ENCODE data around the gene MKKS. TPM values are rescaled to one million over a fixed set of nuclear protein-coding genes. Genes with fewer than 3 reads are reported as not detected.

MKKS gene
- total RNA-seq, result 11.8 TPM

- ATAC-seq, result peak; percentile 85
Measured at GRCh38 chr20:10433623-10434466, at the start of gene MKKS. MKKS (minus strand) TSS chr20:10434222; CDS start chr20:10413514, 20,708 bp downstream.

GRCh38 chr20:10483691-10484090 lies 49.7 kb upstream of the MKKS start:
- no peak for ATAC-seq

GRCh38 chr20:10481676-10482075 lies 47.7 kb upstream of the MKKS start:
- no peak for ATAC-seq

- ATAC-seq, result no peak
Measured at GRCh38 chr20:10478930-10479329, 44.9 kb upstream of the MKKS start.

GRCh38 chr20:10478205-10478604 lies 44.2 kb upstream of the MKKS start:
- ATAC-seq, result no peak

- no peak for ATAC-seq
Measured at GRCh38 chr20:10476319-10476724, 42.3 kb upstream of the MKKS start.

GRCh38 chr20:10475225-10475624 lies 41.2 kb upstream of the MKKS start:
- no peak for ATAC-seq

- no peak for ATAC-seq
Measured at GRCh38 chr20:10474606-10475184, 40.7 kb upstream of the MKKS start.

GRCh38 chr20:10472871-10473270 lies 38.8 kb upstream of the MKKS start:
- ATAC-seq, result no peak

- no peak for ATAC-seq
Measured at GRCh38 chr20:10470276-10470675, 36.3 kb upstream of the MKKS start.

GRCh38 chr20:10469599-10469998 lies 35.6 kb upstream of the MKKS start:
- peak; percentile 84 for ATAC-seq

- no peak for ATAC-seq
Measured at GRCh38 chr20:10469056-10469455, 35.0 kb upstream of the MKKS start.

- no peak for ATAC-seq
Measured at GRCh38 chr20:10468340-10468845, 34.4 kb upstream of the MKKS start.

- ATAC-seq, result no peak
Measured at GRCh38 chr20:10467681-10468339, 33.8 kb upstream of the MKKS start.

GRCh38 chr20:10466855-10467254 lies 32.8 kb upstream of the MKKS start:
- no peak for ATAC-seq

- no peak for ATAC-seq
Measured at GRCh38 chr20:10466325-10466724, 32.3 kb upstream of the MKKS start.

- ATAC-seq, result no peak
Measured at GRCh38 chr20:10465135-10465534, 31.1 kb upstream of the MKKS start.

GRCh38 chr20:10463622-10464021 lies 29.6 kb upstream of the MKKS start:
- peak; percentile 66 for ATAC-seq

GRCh38 chr20:10462516-10462915 lies 28.5 kb upstream of the MKKS start:
- ATAC-seq, result no peak

GRCh38 chr20:10461495-10461894 lies 27.5 kb upstream of the MKKS start:
- no peak for ATAC-seq

GRCh38 chr20:10454151-10454750 lies 20.2 kb upstream of the MKKS start:
- ATAC-seq, result no peak

- no peak for ATAC-seq
Measured at GRCh38 chr20:10453241-10453640, 19.2 kb upstream of the MKKS start.

- peak; percentile 63 for ATAC-seq
Measured at GRCh38 chr20:10449270-10449669, 15.2 kb upstream of the MKKS start.

All from esophagus mucosa (tissue), 1 donor.